NT2/D1 (cell line): ENCODE data around the gene LGALS12.
A peak's percentile ranks its signal among the peaks of the same experiment; 100 is the strongest.

Source experiments
- DNase-seq: peaks from one replicate; pipeline ENCODE4 v3.0.0-alpha.2; 2011; ENCODE audit warnings: low read depth, low spot score
- H3K27me3 ChIP-seq: 2 replicates; pipeline ENCODE4 v1.6.0; 2011; ENCODE audit warnings: mild to moderate bottlenecking; ENCODE audit not compliant: insufficient read length, insufficient read depth
- H3K36me3 ChIP-seq: 2 replicates; pipeline ENCODE4 v1.6.1; 2011; ENCODE audit warnings: mild to moderate bottlenecking, low read length, mixed read lengths; ENCODE audit not compliant: insufficient read depth, insufficient read length
- H3K4me1 ChIP-seq: 2 replicates; pipeline ENCODE4 v1.5.1; 2011; ENCODE audit not compliant: insufficient read depth, insufficient read length
- H3K4me3 ChIP-seq: 2 replicates; pipeline ENCODE4 v1.5.1; 2011; ENCODE audit warnings: low read depth; ENCODE audit not compliant: insufficient read length
- H3K9ac ChIP-seq: 2 replicates; pipeline ENCODE4 v1.6.0; 2011; ENCODE audit warnings: low read depth; ENCODE audit not compliant: insufficient read length
- H3K9me3 ChIP-seq: 2 replicates; pipeline ENCODE4 v1.5.1; 2011; ENCODE audit warnings: mild to moderate bottlenecking, low read length; ENCODE audit not compliant: insufficient read depth
- SUZ12 ChIP-seq: IDR thresholded peaks from 2 replicates; pipeline ENCODE4 v1.6.1; 2011; ENCODE audit not compliant: insufficient read length, insufficient read depth; ENCODE audit errors: extremely low read depth
- YY1 ChIP-seq: IDR thresholded peaks from 2 replicates; pipeline ENCODE4 v1.6.1; 2011; ENCODE audit not compliant: insufficient read length, insufficient read depth
- ZNF274 ChIP-seq: IDR thresholded peaks from 2 replicates; pipeline ENCODE4 v1.6.1; 2011; ENCODE audit warnings: mild to moderate bottlenecking, low read depth, low read length

The LGALS12 gene

GRCh38 chr11:63505857-63506528, at the start of gene LGALS12:
LGALS12 (plus strand) TSS chr11:63506084; CDS start chr11:63506459, 375 bp downstream.
- Histone ChIP-seq H3K9me3 (peaks cover 30% of the 10 kb centered on the region), H3K9ac (peak within 1 kb of the TSS; percentile 26)

GRCh38 chr11:63459586-63459985, 46.3 kb upstream of the LGALS12 start:
- no peak for TF ChIP-seq SUZ12
- TF ChIP-seq YY1, result no peak
- TF ChIP-seq ZNF274, result no peak
- Histone ChIP-seq H3K4me3 (peak overlapping the region; percentile 25), H3K27me3 (no peaks in the 10 kb centered on the region), H3K9ac (peak overlapping the region; percentile 47), H3K36me3 (no peaks in the 10 kb centered on the region), H3K9me3 (peaks cover 26% of the 10 kb centered on the region; the same call in 1 of the 2 replicates), H3K4me1 (peaks cover 5% of the 10 kb centered on the region)
- DNase-seq, result peak; percentile 59

More at GRCh38 chr11:63505857-63506528, at the start of gene LGALS12:
- Histone ChIP-seq H3K27me3 (peaks cover 3% of the 10 kb centered on the region), H3K4me1 (peaks cover 33% of the 10 kb centered on the region), H3K36me3 (no peaks in the 10 kb centered on the region), H3K4me3 (no peak within 1 kb of the TSS)
- DNase-seq, result no peak
- TF ChIP-seq YY1, result no peak
- no peak for TF ChIP-seq SUZ12
- no peak for TF ChIP-seq ZNF274

- Histone ChIP-seq H3K27me3 (no peaks in the 10 kb centered on the region), H3K36me3 (no peaks in the 10 kb centered on the region), H3K9ac (no peak overlapping the region), H3K4me3 (no peak overlapping the region), H3K9me3 (peaks cover 26% of the 10 kb centered on the region; the same call in 1 of the 2 replicates), H3K4me1 (peaks cover 5% of the 10 kb centered on the region)
- no peak for DNase-seq
- no peak for TF ChIP-seq SUZ12
- no peak for TF ChIP-seq ZNF274
- no peak for TF ChIP-seq YY1
These were observed 43.7 kb upstream of the LGALS12 start for GRCh38 chr11:63462137-63462536.

- TF ChIP-seq YY1, result no peak
- no peak; the same call in 1 of the 2 replicates for TF ChIP-seq ZNF274
- TF ChIP-seq SUZ12, result no peak
- H3K27me3 ChIP-seq, result no peaks in the 10 kb centered on the region
- peaks cover 37% of the 10 kb centered on the region for H3K9me3 ChIP-seq
- no peak overlapping the region for H3K9ac ChIP-seq
- no peaks in the 10 kb centered on the region for H3K4me1 ChIP-seq
- H3K4me3 ChIP-seq, result no peak overlapping the region
- no peaks in the 10 kb centered on the region for H3K36me3 ChIP-seq
- no peak for DNase-seq
These were observed 35.6 kb upstream of the LGALS12 start for GRCh38 chr11:63470311-63470710.

- no peak for DNase-seq
- Histone ChIP-seq H3K9me3 (peaks cover 50% of the 10 kb centered on the region), H3K4me3 (no peak overlapping the region), H3K4me1 (no peaks in the 10 kb centered on the region), H3K27me3 (no peaks in the 10 kb centered on the region), H3K36me3 (no peaks in the 10 kb centered on the region), H3K9ac (no peak overlapping the region)
- TF ChIP-seq SUZ12, result no peak
- TF ChIP-seq ZNF274, result no peak
- TF ChIP-seq YY1, result no peak
These were observed 33.5 kb upstream of the LGALS12 start for GRCh38 chr11:63472372-63472771.

GRCh38 chr11:63476618-63477017, 29.3 kb upstream of the LGALS12 start:
- Histone ChIP-seq H3K4me3 (no peak overlapping the region), H3K9ac (no peak overlapping the region), H3K4me1 (no peaks in the 10 kb centered on the region), H3K9me3 (peaks cover 19% of the 10 kb centered on the region), H3K36me3 (no peaks in the 10 kb centered on the region), H3K27me3 (no peaks in the 10 kb centered on the region)
- TF ChIP-seq ZNF274 (no peak), SUZ12 (no peak), YY1 (no peak)
- no peak for DNase-seq

- no peaks in the 10 kb centered on the region for H3K27me3 ChIP-seq
- TF ChIP-seq ZNF274 (no peak), YY1 (no peak), SUZ12 (no peak)
These were observed 27.0 kb upstream of the LGALS12 start for GRCh38 chr11:63478896-63479295.

GRCh38 chr11:63480039-63480438, 25.8 kb upstream of the LGALS12 start:
- Histone ChIP-seq H3K9me3 (peaks cover 28% of the 10 kb centered on the region), H3K36me3 (no peaks in the 10 kb centered on the region), H3K4me1 (no peaks in the 10 kb centered on the region), H3K4me3 (no peak overlapping the region), H3K9ac (no peak overlapping the region), H3K27me3 (no peaks in the 10 kb centered on the region)
- TF ChIP-seq YY1 (no peak), ZNF274 (no peak), SUZ12 (no peak)
- no peak for DNase-seq

More at GRCh38 chr11:63478896-63479295, 27.0 kb upstream of the LGALS12 start:
- peak; percentile 66 for DNase-seq
- H3K36me3 ChIP-seq, result no peaks in the 10 kb centered on the region
- H3K4me3 ChIP-seq, result no peak overlapping the region
- H3K4me1 ChIP-seq, result no peaks in the 10 kb centered on the region
- H3K9me3 ChIP-seq, result peaks cover 17% of the 10 kb centered on the region
- H3K9ac ChIP-seq, result no peak overlapping the region
